SU-DHL-6 (cell line): Measurements from ENCODE around the gene SIGLEC9.

Experiments used
- H2AFZ ChIP-seq: fragments of 200-600 bp; sonication (generic); 2 replicates; pipeline ENCODE4 v1.6.1; 2014; ENCODE audit warnings: low read depth, mild to moderate bottlenecking, moderate library complexity, mixed read lengths, antibody characterized with exemption, low read length; ENCODE audit not compliant: severe bottlenecking
- H3F3A ChIP-seq: fragments of 200-600 bp; shearing (Covaris generic); 2 replicates; pipeline ENCODE4 v1.6.0; 2016; ENCODE audit warnings: antibody characterized with exemption, mild to moderate bottlenecking; ENCODE audit not compliant: insufficient read depth
- H3K27ac ChIP-seq: fragments of 200-600 bp; sonication (generic); 2 replicates; pipeline ENCODE4 v1.5.1; 2016; ENCODE audit warnings: low read depth, mild to moderate bottlenecking, low read length, moderate library complexity, mixed read lengths
- H3K27me3 ChIP-seq: fragments of 200-600 bp; sonication (generic), shearing (Covaris generic); 2 replicates; pipeline ENCODE4 v1.6.0; 2014; ENCODE audit warnings: mild to moderate bottlenecking, low read length
- H3K36me3 ChIP-seq: fragments of 200-600 bp; sonication (generic); 2 replicates; pipeline ENCODE4 v1.6.1; 2014; ENCODE audit warnings: mild to moderate bottlenecking, low read length, mixed read lengths
- H3K4me2 ChIP-seq: fragments of 300-600, 200-600 bp; shearing (Covaris generic), sonication (generic); 2 replicates; pipeline ENCODE4 v1.6.0; 2014; ENCODE audit warnings: low read length, low read depth, mild to moderate bottlenecking; ENCODE audit not compliant: poor library complexity, severe bottlenecking
- H3K4me3 ChIP-seq: fragments of 200-600 bp; sonication (generic); 2 replicates; pipeline ENCODE4 v1.5.1; 2014; ENCODE audit warnings: antibody characterized with exemption, low read length, mild to moderate bottlenecking, mixed read lengths; ENCODE audit not compliant: insufficient read depth, poor library complexity, severe bottlenecking
- H3K79me2 ChIP-seq: fragments of 200-600 bp; sonication (generic); 2 replicates; pipeline ENCODE4 v1.6.1; 2014; ENCODE audit warnings: mild to moderate bottlenecking, low read length, moderate library complexity; ENCODE audit not compliant: insufficient read depth
- H3K9ac ChIP-seq: fragments of 200-600 bp; sonication (generic); 2 replicates; pipeline ENCODE4 v1.7.0; 2014; ENCODE audit warnings: mild to moderate bottlenecking, low read length
- H3K9me2 ChIP-seq: fragments of 200-600 bp; sonication (generic); replicated peaks from 2 replicates; pipeline ENCODE4 v1.6.1; 2014; ENCODE audit warnings: low read length; ENCODE audit not compliant: insufficient read depth
- H3K9me3 ChIP-seq: fragments of 200-600 bp; sonication (generic); 2 replicates; pipeline ENCODE4 v1.6.1; 2014; ENCODE audit warnings: low read length, mixed read lengths; ENCODE audit not compliant: insufficient read depth
- H4K20me1 ChIP-seq: fragments of 200-600 bp; sonication (generic); 2 replicates; pipeline ENCODE4 v1.6.1; 2014; ENCODE audit warnings: low read depth, mild to moderate bottlenecking, antibody characterized with exemption, low read length, moderate library complexity, mixed read lengths
- EZH2phosphoT487 ChIP-seq: fragments of 200-600 bp; sonication (generic), shearing (Covaris generic); conservative IDR thresholded peaks from 2 replicates; pipeline ENCODE4 v1.6.1; 2018; ENCODE audit warnings: mild to moderate bottlenecking, antibody characterized with exemption, low read length, moderate library complexity, mixed read lengths
- TF ChIP-seq, protein P1 (sequence below): fragments of 200-600 bp; sonication (generic); IDR thresholded peaks from one replicate; pipeline ENCODE4 v1.5.1; 2017; ENCODE audit warnings: antibody characterized with exemption, mild to moderate bottlenecking, low read length, moderate library complexity; ENCODE audit not compliant: insufficient read depth, poor library complexity, severe bottlenecking

SIGLEC9 gene

DNA sequence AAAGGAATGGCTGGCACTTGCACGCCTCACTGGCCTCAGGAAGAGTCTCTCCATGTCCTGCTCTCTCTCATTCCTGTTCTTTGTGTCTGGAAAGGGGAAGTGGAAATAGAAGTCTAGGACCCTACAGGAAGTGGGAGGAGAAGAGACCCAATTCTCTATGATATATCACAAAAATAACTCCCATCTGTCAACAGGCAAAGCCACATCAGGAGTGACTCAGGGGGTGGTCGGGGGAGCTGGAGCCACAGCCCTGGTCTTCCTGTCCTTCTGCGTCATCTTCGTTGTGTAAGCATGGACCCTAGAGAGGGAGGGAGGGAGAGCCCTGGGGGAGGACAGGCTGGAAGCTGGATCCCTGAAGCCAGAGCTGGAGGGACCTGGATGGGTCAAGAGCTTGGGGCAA lies 3.0 kb downstream of the SIGLEC9 start:
- no peak overlapping the region for H2AFZ ChIP-seq
- no peak overlapping the region for H3K27ac ChIP-seq
- H3K36me3 ChIP-seq: no peaks in the 10 kb centered on the region
- no peaks in the 10 kb centered on the region for H3K79me2 ChIP-seq
- no peaks in the 10 kb centered on the region for H3F3A ChIP-seq
- no peaks in the 10 kb centered on the region for H3K9me3 ChIP-seq
- TF ChIP-seq, protein P1, sequence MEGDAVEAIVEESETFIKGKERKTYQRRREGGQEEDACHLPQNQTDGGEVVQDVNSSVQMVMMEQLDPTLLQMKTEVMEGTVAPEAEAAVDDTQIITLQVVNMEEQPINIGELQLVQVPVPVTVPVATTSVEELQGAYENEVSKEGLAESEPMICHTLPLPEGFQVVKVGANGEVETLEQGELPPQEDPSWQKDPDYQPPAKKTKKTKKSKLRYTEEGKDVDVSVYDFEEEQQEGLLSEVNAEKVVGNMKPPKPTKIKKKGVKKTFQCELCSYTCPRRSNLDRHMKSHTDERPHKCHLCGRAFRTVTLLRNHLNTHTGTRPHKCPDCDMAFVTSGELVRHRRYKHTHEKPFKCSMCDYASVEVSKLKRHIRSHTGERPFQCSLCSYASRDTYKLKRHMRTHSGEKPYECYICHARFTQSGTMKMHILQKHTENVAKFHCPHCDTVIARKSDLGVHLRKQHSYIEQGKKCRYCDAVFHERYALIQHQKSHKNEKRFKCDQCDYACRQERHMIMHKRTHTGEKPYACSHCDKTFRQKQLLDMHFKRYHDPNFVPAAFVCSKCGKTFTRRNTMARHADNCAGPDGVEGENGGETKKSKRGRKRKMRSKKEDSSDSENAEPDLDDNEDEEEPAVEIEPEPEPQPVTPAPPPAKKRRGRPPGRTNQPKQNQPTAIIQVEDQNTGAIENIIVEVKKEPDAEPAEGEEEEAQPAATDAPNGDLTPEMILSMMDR: no peak
- TF ChIP-seq EZH2phosphoT487: no peak
- no peaks in the 10 kb centered on the region for H3K27me3 ChIP-seq
- H3K4me2 ChIP-seq: no peak overlapping the region
- no peak overlapping the region for H3K9ac ChIP-seq
- H4K20me1 ChIP-seq: no peaks in the 10 kb centered on the region
- no peak overlapping the region for H3K4me3 ChIP-seq
- no peaks in the 10 kb centered on the region for H3K9me2 ChIP-seq

DNA sequence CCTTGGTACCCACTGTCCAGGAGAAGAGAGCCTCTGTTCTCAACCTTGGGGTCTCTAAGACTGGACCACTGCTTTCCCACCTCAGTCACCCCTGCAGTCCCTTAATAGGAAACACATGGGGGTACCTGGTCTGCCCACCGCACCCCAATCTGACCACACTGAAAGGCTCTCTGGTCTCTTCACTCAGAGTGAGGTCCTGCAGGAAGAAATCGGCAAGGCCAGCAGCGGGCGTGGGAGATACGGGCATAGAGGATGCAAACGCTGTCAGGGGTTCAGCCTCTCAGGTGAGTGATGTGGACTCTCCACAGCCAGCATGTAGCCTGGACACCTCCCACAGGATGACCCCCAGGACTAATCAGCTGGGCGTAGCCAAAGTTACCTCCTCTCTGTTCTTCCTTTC lies 3.5 kb downstream of the SIGLEC9 start:
- no peaks in the 10 kb centered on the region for H4K20me1 ChIP-seq
- H3K36me3 ChIP-seq: no peaks in the 10 kb centered on the region
- TF ChIP-seq, protein P1: no peak
- no peak for TF ChIP-seq EZH2phosphoT487
- H3K9me3 ChIP-seq: no peaks in the 10 kb centered on the region
- no peak overlapping the region for H3K4me3 ChIP-seq
- no peak overlapping the region for H3K4me2 ChIP-seq
- no peaks in the 10 kb centered on the region for H3K79me2 ChIP-seq
- H3F3A ChIP-seq: no peaks in the 10 kb centered on the region
- no peak overlapping the region for H2AFZ ChIP-seq
- H3K27me3 ChIP-seq: no peaks in the 10 kb centered on the region
- no peaks in the 10 kb centered on the region for H3K9me2 ChIP-seq
- no peak overlapping the region for H3K9ac ChIP-seq
- no peak overlapping the region for H3K27ac ChIP-seq

DNA sequence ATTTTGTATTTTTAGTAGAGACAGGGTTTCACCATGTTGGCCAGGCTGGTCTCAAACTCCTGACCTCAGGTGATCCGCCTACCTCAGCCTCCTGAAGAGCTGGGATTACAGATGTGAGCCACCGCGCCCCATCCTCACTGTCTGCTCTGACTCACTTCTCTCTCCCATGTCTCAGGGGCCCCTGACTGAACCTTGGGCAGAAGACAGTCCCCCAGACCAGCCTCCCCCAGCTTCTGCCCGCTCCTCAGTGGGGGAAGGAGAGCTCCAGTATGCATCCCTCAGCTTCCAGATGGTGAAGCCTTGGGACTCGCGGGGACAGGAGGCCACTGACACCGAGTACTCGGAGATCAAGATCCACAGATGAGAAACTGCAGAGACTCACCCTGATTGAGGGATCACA lies 5.0 kb downstream of the SIGLEC9 start:
- TF ChIP-seq, protein P1: no peak
- no peak for TF ChIP-seq EZH2phosphoT487
- H3K9me3 ChIP-seq: 0 out of 2 replicates have a peak, but pooled peaks cover under 1% of the 10 kb centered on the region
- H3K4me2 ChIP-seq: no peak overlapping the region
- no peaks in the 10 kb centered on the region for H3F3A ChIP-seq
- H3K9me2 ChIP-seq: no peaks in the 10 kb centered on the region
- H3K36me3 ChIP-seq: no peaks in the 10 kb centered on the region
- H3K27ac ChIP-seq: no peak overlapping the region
- no peak overlapping the region for H3K4me3 ChIP-seq
- no peaks in the 10 kb centered on the region for H3K79me2 ChIP-seq
- no peaks in the 10 kb centered on the region for H4K20me1 ChIP-seq
- H3K27me3 ChIP-seq: no peaks in the 10 kb centered on the region
- H3K9ac ChIP-seq: no peak overlapping the region
- no peak overlapping the region for H2AFZ ChIP-seq
